ENCODE results near the gene ROMO1.
"Not testable (repeated sequence)": the region's sequence is repeated elsewhere in the genome, so short reads cannot be mapped to it uniquely, and the experiment has no call there.

- not testable (repeated sequence) for TF ChIP-seq CTCF, POLR2A (IDR thresholded peaks at IDR 0.05)
Observed at GRCh38 chr20:35723652-35724320, 24.6 kb downstream of the ROMO1 start.
